GM12878 (cell line): ENCODE data around the gene HNRNPF. TPM values are rescaled to one million over a fixed set of nuclear protein-coding genes. Genes with fewer than 3 reads are reported as not detected.

Experiments
- ATAC-seq: fragments of 200-7000 bp; cut with Tn5 transposase; 3 replicates; pipeline ENCODE4 v1.9.1; 2020; ENCODE audit warnings: mild to moderate bottlenecking, moderate library complexity
- BruUV-seq: library from RNA; stranded (reverse); fragments of 400-500 nt; replicated peaks from 2 replicates; lab custom pipeline; 2021; lab: Mats Ljungman, UMichigan
- CTCF ChIA-PET: fragments of 300-600 bp; sonication (Branson Sonifier 250); formaldehyde crosslinking; extraction: SDS; loops from one replicate; lab custom pipeline; 2021; ENCODE audit warnings: inconsistent platforms; lab: Yijun Ruan, JAX
- POLR2A ChIA-PET: fragments of 350-600 bp; formaldehyde crosslinking; extraction: SDS; loops from one replicate; lab custom pipeline; 2021; ENCODE audit warnings: inconsistent platforms; lab: Charles Lee
- RAD21 ChIA-PET: fragments of 300-600 bp; sonication (Branson Sonifier 250); formaldehyde crosslinking; loops from one replicate; lab custom pipeline; 2023; ENCODE audit warnings: antibody characterized with exemption; ENCODE audit not compliant: unreplicated experiment; lab: Charles Lee
- SMC1A ChIA-PET: fragments of 300-600 bp; sonication (Branson Sonifier 250); formaldehyde crosslinking; loops from one replicate; lab custom pipeline; 2023; ENCODE audit not compliant: unreplicated experiment, uncharacterized antibody; lab: Charles Lee
- DNase-seq: peaks from one replicate; pipeline ENCODE4 v3.0.0-alpha.2; 2011; ENCODE audit warnings: low read depth, low spot score
- FAIRE-seq: peaks from 3 replicates; lab custom pipeline; 2011; peaks lifted over from hg19 to GRCh38; lab: Jason Lieb, UNC
- H2AFZ ChIP-seq: 2 replicates; pipeline ENCODE4 v1.6.0; 2011; ENCODE audit warnings: low read depth, low read length, control low read depth; ENCODE audit not compliant: control insufficient read depth
- H3K27ac ChIP-seq: 2 replicates; pipeline ENCODE4 v1.5.1; 2011; ENCODE audit warnings: control low read depth; ENCODE audit not compliant: control insufficient read depth, insufficient read depth
- H3K27me3 ChIP-seq, 2 experiments: replicated peaks in 1 of 2; 2 replicates each; pipeline versions ENCODE4 v1.6.0 to v1.6.1; 2011; ENCODE audit warnings: low read length in 1 of 2; ENCODE audit not compliant: control insufficient read depth in 2 of 2, insufficient read depth in 2 of 2
- H3K36me3 ChIP-seq, 2 experiments: 2 replicates each; pipeline ENCODE4 v1.5.1; 2011; ENCODE audit warnings: low read length in 1 of 2; ENCODE audit not compliant: control insufficient read depth in 2 of 2, insufficient read depth in 2 of 2
- H3K4me1 ChIP-seq: 2 replicates; pipeline ENCODE4 v1.6.1; 2011; ENCODE audit warnings: mild to moderate bottlenecking, low read length, moderate library complexity, mixed read lengths; ENCODE audit not compliant: control insufficient read depth, insufficient read depth
- H3K4me2 ChIP-seq: 2 replicates; pipeline ENCODE4 v1.6.0; 2011; ENCODE audit warnings: control low read depth; ENCODE audit not compliant: control insufficient read depth, insufficient read depth
- H3K4me3 ChIP-seq: fragments of 200-600 bp; sonication (generic); 2 replicates; pipeline ENCODE4 v1.5.1; 2016
- H3K79me2 ChIP-seq: 2 replicates; pipeline ENCODE4 v1.6.0; 2011; ENCODE audit warnings: low read length; ENCODE audit not compliant: control insufficient read depth, insufficient read depth
- H3K9ac ChIP-seq: 2 replicates; pipeline ENCODE4 v1.8.0; 2011; ENCODE audit warnings: low read length, control low read depth, mixed read lengths; ENCODE audit not compliant: control insufficient read depth, insufficient read depth
- H3K9me3 ChIP-seq: replicated peaks from 3 replicates; pipeline ENCODE4 v1.5.1; 2011; ENCODE audit warnings: mild to moderate bottlenecking, low read length; ENCODE audit not compliant: control insufficient read depth, insufficient read depth
- H4K20me1 ChIP-seq: 2 replicates; pipeline ENCODE4 v1.6.0; 2011; ENCODE audit not compliant: control insufficient read depth, insufficient read depth
- CBX3 ChIP-seq: fragments of 200-600 bp; sonication (generic); IDR thresholded peaks from 2 replicates; pipeline ENCODE4 v1.6.1; 2016; ENCODE audit warnings: low read depth, borderline replicate concordance
- CREB1 ChIP-seq: IDR thresholded peaks from 2 replicates; pipeline ENCODE4 v1.6.1; 2012; ENCODE audit warnings: low read depth, mild to moderate bottlenecking, inconsistent platforms
- EZH2 ChIP-seq: IDR thresholded peaks from 2 replicates; pipeline ENCODE4 v1.6.1; 2012; ENCODE audit warnings: low read depth, mild to moderate bottlenecking, control low read depth, inconsistent platforms, low read length, borderline replicate concordance; ENCODE audit not compliant: control insufficient read depth
- IRF3 ChIP-seq: fragments of 450-650 bp; IDR thresholded peaks from 2 replicates; pipeline ENCODE4 v1.6.1; 2014; ENCODE audit warnings: mild to moderate bottlenecking
- MTA3 ChIP-seq: IDR thresholded peaks from 2 replicates; pipeline ENCODE4 v1.6.1; 2012; ENCODE audit warnings: low read length, inconsistent platforms, borderline replicate concordance
- MYC ChIP-seq: IDR thresholded peaks from 2 replicates; pipeline ENCODE4 v1.6.1; 2011; ENCODE audit warnings: mild to moderate bottlenecking, low read length, moderate library complexity, inconsistent platforms; ENCODE audit not compliant: insufficient read depth, insufficient replicate concordance, insufficient read length, severe bottlenecking
- NFIC ChIP-seq: IDR thresholded peaks from 2 replicates; pipeline ENCODE4 v1.6.1; 2012; ENCODE audit warnings: low read depth, mild to moderate bottlenecking, inconsistent platforms, low read length, moderate library complexity
- NRF1 ChIP-seq: conservative IDR thresholded peaks from 2 replicates; pipeline ENCODE4 v1.6.1; 2011; ENCODE audit warnings: mild to moderate bottlenecking, low read depth, low read length, improper control_type of control experiment
- RAD51 ChIP-seq: fragments of 450-650 bp; IDR thresholded peaks from 2 replicates; pipeline ENCODE4 v1.6.1; 2016; ENCODE audit warnings: moderate library complexity, mild to moderate bottlenecking, inconsistent platforms
- SPI1 ChIP-seq: IDR thresholded peaks from 2 replicates; pipeline ENCODE4 v1.6.1; 2011; ENCODE audit warnings: low read depth, mild to moderate bottlenecking, low read length, moderate library complexity, borderline replicate concordance; ENCODE audit not compliant: insufficient read depth
- WGBS: methylation state at CpG from one replicate; pipeline ENCODE4 v1.1.6; 2016; ENCODE audit warnings: low lambda C conversion rate; ENCODE audit not compliant: insufficient replicate concordance, insufficient coverage; ENCODE audit errors: missing lambda C conversion rate; 5-methylcytosine and 5-hydroxymethylcytosine counted together
- in situ Hi-C: fragments of 300-500 bp; cut with MboI; formaldehyde crosslinking; loops from 9 replicates; pipeline ENCODE4 v1.14.3; 2018; ENCODE audit warnings: mixed read lengths
- intact Hi-C: fragments of 100-400 bp; cut with micrococcal nuclease; formaldehyde crosslinking; loops from one replicate; pipeline ENCODE4 v1.14.2; 2022; ENCODE audit not compliant: unreplicated experiment
- polyA plus RNA-seq, 11 experiments: library from polyadenylated mRNA; depleted of rRNA in 4 of 11; unstranded in 6 of 11; stranded (reverse) in 5 of 11; fragments of >200 nt; fragmentation: Nextera tagmentation in 4 of 11; fragmentation: Illumina TruSeq in 1 of 11; extraction: Ambion mirVana in 4 of 11; extraction: Trizol in 1 of 11; gene quantifications; 1 replicate in 1 of 11; 2 replicates in 10 of 11; pipeline versions ENCODE4 v1.2.1 to v1.2.3, GENCODE V29; 2011 to 2016; ENCODE audit warnings: inconsistent platforms in 2 of 11, missing spikeins in 2 of 11, low read depth in 1 of 11
- total RNA-seq, 4 experiments: library from RNA; depleted of rRNA in 3 of 4; stranded (reverse); fragments of >200 nt in 3 of 4; fragmentation: Illumina TruSeq in 1 of 4; extraction: Trizol in 1 of 4; gene quantifications; 2 replicates each; pipeline versions ENCODE4 v1.2.1 to v1.2.3, GENCODE V29; 2013 to 2021

The HNRNPF gene
- total and polyA plus RNA-seq, 10 of the 15 experiments (the other 5 are each of a cell fraction or from before 2014, with no cell fraction given) = 156 to 373 (median 293) TPM

- WGBS = 24% methylated on average over 9 of the region's 9 CpGs
- Histone ChIP-seq H4K20me1 (no peaks in the 10 kb centered on the region), H3K9me3 (no peaks in the 10 kb centered on the region), H3K9ac (no peak overlapping the region), H3K4me3 (no peak overlapping the region), H3K79me2 (no peaks in the 10 kb centered on the region), H3K27me3 (no peaks in the 10 kb centered on the region; a peak in 1 of 4 replicates), H3K4me2 (no peak overlapping the region), H3K27ac (no peak overlapping the region), H3K36me3 (no peaks in the 10 kb centered on the region), H3K4me1 (no peaks in the 10 kb centered on the region), H2AFZ (no peak overlapping the region)
- FAIRE-seq (no peak), DNase-seq (no peak), ATAC-seq (no peak)
- RAD21 ChIA-PET = no interaction called here
- SMC1A ChIA-PET = interaction anchor here (0.9 kb wide), 1 partner anchor 9 kb away, joined by 3 read pairs; no protein-coding TSS in a partner anchor
- CTCF ChIA-PET = interaction anchor here (1.2 kb wide), 1 partner anchor 44 kb away, joined by 4 read pairs; no protein-coding TSS in a partner anchor
- in situ Hi-C loops = no loop called here
- POLR2A ChIA-PET = no interaction called here
- intact Hi-C loops = no loop called here
- BruUV-seq = no TSS peak
- TF ChIP-seq MTA3 = no peak
- no peak for TF ChIP-seq MYC
- TF ChIP-seq EZH2 = no peak
- TF ChIP-seq NFIC = no peak
- no peak for TF ChIP-seq NRF1
- no peak for TF ChIP-seq CREB1
- TF ChIP-seq IRF3 = no peak
- TF ChIP-seq RAD51 = no peak
- TF ChIP-seq SPI1 = no peak
- no peak for TF ChIP-seq CBX3
Measured at GRCh38 chr10:43336641-43337318, 72.2 kb downstream of the HNRNPF start.
